ENCODE measurements around the gene PLEKHJ1.

The PLEKHJ1 gene

DNA sequence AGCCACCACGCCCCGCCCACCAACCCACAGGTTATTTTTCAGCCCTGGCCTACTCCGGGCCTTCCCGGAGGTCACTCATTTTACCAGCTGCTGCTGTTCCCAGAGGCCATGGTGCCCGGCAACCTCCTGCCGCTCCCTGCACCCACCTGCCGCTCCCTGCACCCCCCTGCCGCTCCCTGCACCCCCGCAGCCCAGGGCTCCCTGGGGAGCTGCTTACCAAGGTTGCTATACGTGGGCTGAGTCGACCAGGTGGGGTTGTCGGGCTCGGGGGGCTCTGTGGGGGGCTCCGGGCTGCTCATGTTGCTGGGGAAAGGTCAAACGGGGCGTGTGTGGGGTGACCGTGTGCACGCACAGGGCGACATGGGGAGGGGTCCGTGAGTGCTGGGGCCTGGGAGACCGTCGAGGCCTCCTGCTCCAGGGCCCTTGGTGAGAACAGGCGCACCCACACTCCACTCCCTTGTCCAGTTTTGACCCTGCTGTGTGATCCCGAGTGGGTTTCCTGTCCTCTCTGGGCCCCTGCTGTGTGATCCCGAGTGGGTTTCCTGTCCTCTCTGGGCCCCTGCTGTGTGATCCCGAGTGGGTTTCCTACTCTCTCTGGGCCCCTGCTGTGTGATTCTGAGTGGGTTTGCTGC, 44.6 kb upstream of the PLEKHJ1 start:
- H3K27me3 ChIP-seq: no peaks in the 10 kb centered on the region
- H3K36me3 ChIP-seq: peaks cover 39% of the 10 kb centered on the region
- H3K9me3 ChIP-seq: no peaks in the 10 kb centered on the region
- peak overlapping the region; percentile 61 to 83 for H3K4me3 ChIP-seq (ENCODE audit: low read depth in 1 of 2, low read length in 1 of 2)
- peak overlapping the region; percentile 99 for H3K27ac ChIP-seq
- TF ChIP-seq, protein P1, sequence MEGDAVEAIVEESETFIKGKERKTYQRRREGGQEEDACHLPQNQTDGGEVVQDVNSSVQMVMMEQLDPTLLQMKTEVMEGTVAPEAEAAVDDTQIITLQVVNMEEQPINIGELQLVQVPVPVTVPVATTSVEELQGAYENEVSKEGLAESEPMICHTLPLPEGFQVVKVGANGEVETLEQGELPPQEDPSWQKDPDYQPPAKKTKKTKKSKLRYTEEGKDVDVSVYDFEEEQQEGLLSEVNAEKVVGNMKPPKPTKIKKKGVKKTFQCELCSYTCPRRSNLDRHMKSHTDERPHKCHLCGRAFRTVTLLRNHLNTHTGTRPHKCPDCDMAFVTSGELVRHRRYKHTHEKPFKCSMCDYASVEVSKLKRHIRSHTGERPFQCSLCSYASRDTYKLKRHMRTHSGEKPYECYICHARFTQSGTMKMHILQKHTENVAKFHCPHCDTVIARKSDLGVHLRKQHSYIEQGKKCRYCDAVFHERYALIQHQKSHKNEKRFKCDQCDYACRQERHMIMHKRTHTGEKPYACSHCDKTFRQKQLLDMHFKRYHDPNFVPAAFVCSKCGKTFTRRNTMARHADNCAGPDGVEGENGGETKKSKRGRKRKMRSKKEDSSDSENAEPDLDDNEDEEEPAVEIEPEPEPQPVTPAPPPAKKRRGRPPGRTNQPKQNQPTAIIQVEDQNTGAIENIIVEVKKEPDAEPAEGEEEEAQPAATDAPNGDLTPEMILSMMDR (IDR thresholded peaks at IDR 0.05): no peak
- peaks cover 76% of the 10 kb centered on the region in 2 experiments for H3K4me1 ChIP-seq (ENCODE audit: control insufficient read depth in 1 of 2, insufficient read depth in 1 of 2, low read depth in 1 of 2, low read length in 1 of 2)

- Histone ChIP-seq H3K9me3 (no peaks in the 10 kb centered on the region), H3K4me1 (ENCODE audit: control insufficient read depth in 1 of 2, insufficient read depth in 1 of 2, low read depth in 1 of 2, low read length in 1 of 2) (peaks cover 75% of the 10 kb centered on the region in 2 experiments), H3K36me3 (peaks cover 59% of the 10 kb centered on the region), H3K27ac (peak overlapping the region; percentile 74), H3K27me3 (no peaks in the 10 kb centered on the region), H3K4me3 (ENCODE audit: low read depth in 1 of 2, low read length in 1 of 2) (no peak overlapping the region)
- TF ChIP-seq, protein P1 (IDR thresholded peaks at IDR 0.05): no peak
These were observed 42.5 kb upstream of the PLEKHJ1 start for GRCh38 chr19:2278459-2279158.

GRCh38 chr19:2277138-2277537, 41.0 kb upstream of the PLEKHJ1 start:
- no peak overlapping the region for H3K4me3 ChIP-seq (ENCODE audit: low read depth in 1 of 2, low read length in 1 of 2)
- peaks cover 74% of the 10 kb centered on the region for H3K36me3 ChIP-seq
- peak overlapping the region; percentile 74 for H3K27ac ChIP-seq
- no peaks in the 10 kb centered on the region for H3K9me3 ChIP-seq
- peaks cover 78 to 79% of the 10 kb centered on the region in 2 experiments for H3K4me1 ChIP-seq (ENCODE audit: control insufficient read depth in 1 of 2, insufficient read depth in 1 of 2, low read depth in 1 of 2, low read length in 1 of 2)
- TF ChIP-seq, protein P1 (IDR thresholded peaks at IDR 0.05): no peak
- H3K27me3 ChIP-seq: no peaks in the 10 kb centered on the region

- Histone ChIP-seq H3K9me3 (no peaks in the 10 kb centered on the region), H3K4me1 (ENCODE audit: control insufficient read depth in 1 of 2, insufficient read depth in 1 of 2, low read depth in 1 of 2, low read length in 1 of 2) (peaks cover 81 to 86% of the 10 kb centered on the region in 2 experiments), H3K36me3 (peaks cover 80% of the 10 kb centered on the region), H3K27ac (peak overlapping the region; percentile 74), H3K27me3 (no peaks in the 10 kb centered on the region), H3K4me3 (ENCODE audit: low read depth in 1 of 2, low read length in 1 of 2) (no peak overlapping the region)
- TF ChIP-seq, protein P1 (IDR thresholded peaks at IDR 0.05): no peak
These were observed 40.4 kb upstream of the PLEKHJ1 start for GRCh38 chr19:2276429-2276986.

DNA sequence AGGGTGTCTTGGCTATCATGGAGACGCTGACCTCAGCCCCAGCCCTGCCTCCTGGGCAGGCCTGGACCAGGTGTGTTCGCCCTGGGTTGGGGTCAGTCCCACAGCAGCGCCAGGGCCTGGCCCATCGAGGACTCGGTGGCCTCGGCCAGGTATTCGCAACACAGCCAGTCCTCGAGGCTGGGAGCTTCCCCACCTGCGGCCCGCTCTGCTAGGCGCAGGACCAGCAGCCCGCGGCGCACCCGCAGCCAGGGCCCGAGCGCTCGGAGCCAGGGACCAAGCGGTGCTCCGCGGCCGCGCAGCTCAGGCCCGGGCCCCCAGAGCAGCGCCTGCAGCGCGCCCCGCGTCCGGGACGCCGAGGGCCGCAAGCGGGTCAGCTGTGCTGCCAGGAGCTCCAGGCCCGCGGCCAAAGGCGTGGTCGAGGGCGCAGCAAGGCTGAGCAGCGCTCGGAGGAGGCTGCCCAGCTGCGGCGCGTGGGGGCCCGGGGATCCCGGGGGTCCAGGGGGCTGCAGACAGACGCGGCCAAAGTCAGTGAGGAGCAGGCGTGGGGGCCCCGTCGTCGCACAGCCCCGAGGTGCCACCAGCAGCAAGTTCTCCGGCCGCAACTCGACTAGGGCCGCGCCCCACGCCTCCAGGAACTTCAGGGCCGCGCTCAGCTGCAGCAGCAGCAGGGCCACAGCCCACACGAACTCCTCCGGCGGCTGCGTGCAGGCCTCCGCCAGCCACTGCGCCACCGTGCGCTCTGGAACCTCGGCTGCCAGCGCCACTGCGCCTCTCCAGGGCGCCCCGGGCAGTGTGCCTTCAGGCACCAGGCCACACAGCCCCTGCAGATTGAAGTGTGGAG, 39.7 kb upstream of the PLEKHJ1 start:
- Histone ChIP-seq H3K9me3 (no peaks in the 10 kb centered on the region), H3K4me3 (ENCODE audit: low read depth in 1 of 2, low read length in 1 of 2) (peak overlapping the region in 1 of 2 experiments; percentile 24), H3K36me3 (peaks cover 86% of the 10 kb centered on the region), H3K27ac (peak overlapping the region; percentile 74), H3K4me1 (ENCODE audit: control insufficient read depth in 1 of 2, insufficient read depth in 1 of 2, low read depth in 1 of 2, low read length in 1 of 2) (peaks cover 83 to 87% of the 10 kb centered on the region in 2 experiments), H3K27me3 (no peaks in the 10 kb centered on the region)
- TF ChIP-seq, protein P1 (IDR thresholded peaks at IDR 0.05): no peak
